Fibroblast of lung (primary cell): ENCODE data around the gene MCM8. TPM values are rescaled to one million over a fixed set of nuclear protein-coding genes. Genes with fewer than 3 reads are reported as not detected.

Experiments used
- DNase-seq, 2 donors: peaks; one replicate each; pipeline versions ENCODE4 v3.0.0 to v3.0.0-alpha.2; 2010; ENCODE audit warnings: low read depth in 2 of 2
- H2AFZ ChIP-seq: 2 replicates; pipeline ENCODE4 v1.5.1; 2012; ENCODE audit warnings: low read length, control low read depth, inconsistent platforms
- H3K27ac ChIP-seq: 2 replicates; pipeline ENCODE4 v1.5.1; 2011; ENCODE audit warnings: low read length, control low read depth; ENCODE audit not compliant: insufficient read depth
- H3K27me3 ChIP-seq: 2 replicates; pipeline ENCODE4 v1.5.1; 2011; ENCODE audit warnings: mild to moderate bottlenecking, low read length; ENCODE audit not compliant: control insufficient read depth, insufficient read depth
- H3K36me3 ChIP-seq: 2 replicates; pipeline ENCODE4 v1.5.1; 2011; ENCODE audit warnings: low read length; ENCODE audit not compliant: control insufficient read depth, insufficient read depth
- H3K4me1 ChIP-seq: 2 replicates; pipeline ENCODE4 v1.5.1; 2011; ENCODE audit warnings: low read length; ENCODE audit not compliant: control insufficient read depth, insufficient read depth; ENCODE audit errors: extremely low read depth
- H3K4me2 ChIP-seq: 2 replicates; pipeline ENCODE4 v1.5.1; 2011; ENCODE audit warnings: low read length, control low read depth; ENCODE audit not compliant: insufficient read depth; ENCODE audit errors: extremely low read depth
- H3K4me3 ChIP-seq, 4 experiments: fragments of 200-600 bp in 1 of 4; sonication (generic) in 1 of 4; replicated peaks in 1 of 4; 2 replicates each; pipeline ENCODE4 v1.5.1; 2011 to 2016; ENCODE audit warnings: low read length in 4 of 4, low read depth in 3 of 4, mild to moderate bottlenecking in 3 of 4, control low read depth in 2 of 4, inconsistent platforms in 1 of 4, mixed read lengths in 1 of 4; ENCODE audit not compliant: insufficient read depth in 1 of 4; ENCODE audit errors: control extremely low read depth in 1 of 4
- H3K79me2 ChIP-seq: 2 replicates; pipeline ENCODE4 v1.5.1; 2012; ENCODE audit warnings: mild to moderate bottlenecking, low read length, inconsistent platforms; ENCODE audit not compliant: control insufficient read depth, insufficient read depth
- H3K9ac ChIP-seq: 2 replicates; pipeline ENCODE4 v1.5.1; 2011; ENCODE audit warnings: mild to moderate bottlenecking, low read length, control low read depth; ENCODE audit not compliant: insufficient read depth
- H3K9me3 ChIP-seq: 2 replicates; pipeline ENCODE4 v1.5.1; 2012; ENCODE audit warnings: low read depth, low read length; ENCODE audit not compliant: control insufficient read depth, insufficient read depth
- H4K20me1 ChIP-seq: 2 replicates; pipeline ENCODE4 v1.5.1; 2011; ENCODE audit warnings: low read length; ENCODE audit not compliant: control insufficient read depth, insufficient read depth; ENCODE audit errors: extremely low read depth
- EZH2 ChIP-seq: IDR thresholded peaks from 2 replicates; pipeline ENCODE4 v1.5.1; 2012; ENCODE audit warnings: low read length, control low read depth, mild to moderate bottlenecking; ENCODE audit errors: missing control alignments
- polyA minus RNA-seq: library from RNA; depleted of rRNA, polyadenylated mRNA; stranded (reverse); fragments of >200 nt; gene quantifications from 2 replicates; pipeline ENCODE4 v1.2.3, GENCODE V29; 2011; ENCODE audit warnings: low replicate concordance
- polyA plus RNA-seq, 2 donors: library from polyadenylated mRNA; depleted of rRNA in 1 of 2; stranded (reverse) in 1 of 2; unstranded in 1 of 2; fragments of >200 nt; gene quantifications; 2 replicates each; pipeline ENCODE4 v1.2.1, GENCODE V29; 2011 to 2012; ENCODE audit warnings: missing spikeins in 1 of 2
- total RNA-seq: library from RNA; depleted of rRNA; stranded (reverse); fragments of >200 nt; gene quantifications from 2 replicates; pipeline ENCODE4 v1.2.1, GENCODE V29; 2014
- TF ChIP-seq, protein P1 (sequence below), 2 donors: IDR thresholded peaks in 1 of 2; conservative IDR thresholded peaks in 1 of 2; 1 replicate in 1 of 2; 2 replicates in 1 of 2; pipeline ENCODE4 v1.5.1; 2011 to 2012; ENCODE audit warnings: low read length in 2 of 2, control low read depth in 1 of 2, inconsistent platforms in 1 of 2, low read depth in 1 of 2, mild to moderate bottlenecking in 1 of 2

The MCM8 gene
- total RNA-seq, result 3.1 and 5.4 TPM in 2 replicates
- 4.8 and 8.8 TPM in 2 replicates for polyA plus RNA-seq
- 4.1 and 7.5 TPM in 2 replicates for polyA plus RNA-seq (2012)
- 0.90 and 2.0 TPM in 2 replicates for polyA minus RNA-seq

GRCh38 chr20:5950271-5951031, at the start of gene MCM8, which contains the start of gene TRMT6:
TSS of gene MCM8 (plus strand) at chr20:5950652. CDS start at chr20:5952016, 1,364 bp downstream.
TSS of gene TRMT6 (minus strand) at chr20:5950533. CDS start at chr20:5950405, 128 bp downstream.
- Histone ChIP-seq H3K36me3 (peaks cover 2% of the 10 kb centered on the region), H3K4me2 (peak within 1 kb of the TSS; percentile 98), H3K79me2 (peaks cover 33% of the 10 kb centered on the region), H3K9me3 (no peaks in the 10 kb centered on the region), H2AFZ (peak within 1 kb of the TSS; percentile 95), H3K4me3 (peak within 1 kb of the TSS; percentile 56 to 92 (median 84)), H3K9ac (peak within 1 kb of the TSS; percentile 71), H3K27ac (peak within 1 kb of the TSS; percentile 80), H3K27me3 (no peaks in the 10 kb centered on the region), H3K4me1 (peaks cover 5% of the 10 kb centered on the region), H4K20me1 (no peaks in the 10 kb centered on the region)
- TF ChIP-seq EZH2, result no peak
- TF ChIP-seq, protein P1, sequence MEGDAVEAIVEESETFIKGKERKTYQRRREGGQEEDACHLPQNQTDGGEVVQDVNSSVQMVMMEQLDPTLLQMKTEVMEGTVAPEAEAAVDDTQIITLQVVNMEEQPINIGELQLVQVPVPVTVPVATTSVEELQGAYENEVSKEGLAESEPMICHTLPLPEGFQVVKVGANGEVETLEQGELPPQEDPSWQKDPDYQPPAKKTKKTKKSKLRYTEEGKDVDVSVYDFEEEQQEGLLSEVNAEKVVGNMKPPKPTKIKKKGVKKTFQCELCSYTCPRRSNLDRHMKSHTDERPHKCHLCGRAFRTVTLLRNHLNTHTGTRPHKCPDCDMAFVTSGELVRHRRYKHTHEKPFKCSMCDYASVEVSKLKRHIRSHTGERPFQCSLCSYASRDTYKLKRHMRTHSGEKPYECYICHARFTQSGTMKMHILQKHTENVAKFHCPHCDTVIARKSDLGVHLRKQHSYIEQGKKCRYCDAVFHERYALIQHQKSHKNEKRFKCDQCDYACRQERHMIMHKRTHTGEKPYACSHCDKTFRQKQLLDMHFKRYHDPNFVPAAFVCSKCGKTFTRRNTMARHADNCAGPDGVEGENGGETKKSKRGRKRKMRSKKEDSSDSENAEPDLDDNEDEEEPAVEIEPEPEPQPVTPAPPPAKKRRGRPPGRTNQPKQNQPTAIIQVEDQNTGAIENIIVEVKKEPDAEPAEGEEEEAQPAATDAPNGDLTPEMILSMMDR (conservative IDR thresholded peaks at IDR 0.05 in 1 of 2, IDR thresholded peaks at IDR 0.05 in 1 of 2; ENCODE audit: low read depth in 1 of 2, low read length in 2 of 2), result no peak
- DNase-seq, result peak; percentile 94 to 97

DNA sequence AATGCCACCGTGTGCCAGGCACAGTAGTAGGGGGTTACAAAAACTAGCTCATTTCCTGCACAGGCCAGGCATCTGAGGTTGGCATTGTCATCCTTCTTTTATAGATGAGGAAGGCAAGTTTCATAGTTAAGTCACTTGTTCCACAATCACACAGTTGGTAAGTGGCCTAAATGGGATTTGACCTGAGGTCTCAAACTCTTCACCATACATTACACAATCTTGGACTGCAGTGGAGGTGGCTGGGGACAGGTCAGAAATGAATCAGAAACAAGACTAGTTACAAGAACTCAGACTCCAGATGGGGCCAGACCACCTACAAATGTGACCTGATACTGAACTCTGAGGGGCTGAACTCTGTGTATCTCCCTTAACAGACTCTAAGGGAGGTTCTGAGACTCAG, 49.5 kb upstream of the MCM8 start:
- Histone ChIP-seq H2AFZ (no peak overlapping the region), H4K20me1 (no peaks in the 10 kb centered on the region), H3K4me3 (no peak overlapping the region), H3K4me1 (no peaks in the 10 kb centered on the region), H3K9me3 (no peaks in the 10 kb centered on the region), H3K79me2 (no peaks in the 10 kb centered on the region), H3K36me3 (no peaks in the 10 kb centered on the region), H3K27ac (no peak overlapping the region), H3K9ac (no peak overlapping the region), H3K27me3 (peaks cover 6% of the 10 kb centered on the region), H3K4me2 (no peak overlapping the region)
- TF ChIP-seq, protein P1 (conservative IDR thresholded peaks at IDR 0.05 in 1 of 2, IDR thresholded peaks at IDR 0.05 in 1 of 2; ENCODE audit: low read depth in 1 of 2, low read length in 2 of 2), result no peak
- TF ChIP-seq EZH2, result no peak
- DNase-seq, result no peak

DNA sequence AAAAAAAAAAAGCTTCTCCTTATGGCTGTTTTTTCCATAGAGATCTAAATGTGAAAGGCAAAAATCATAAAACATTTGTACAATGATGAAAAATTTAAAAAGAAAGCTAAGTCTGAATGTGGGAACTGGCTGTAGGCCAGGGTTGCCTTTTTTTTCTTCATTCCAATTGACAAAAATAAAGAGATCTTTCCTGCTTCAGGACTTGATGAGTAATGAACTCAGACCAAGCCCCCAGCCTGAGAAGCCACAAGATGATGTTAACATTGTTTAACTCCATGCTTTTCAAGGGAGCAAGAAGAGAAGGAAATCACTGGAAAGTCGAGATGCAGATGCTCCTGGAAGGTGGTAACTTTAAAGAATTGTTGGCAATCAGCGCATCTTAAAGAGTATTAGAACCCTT, 41.5 kb upstream of the MCM8 start:
- H3K4me1 ChIP-seq, result peaks cover 3% of the 10 kb centered on the region
- no peak overlapping the region for H2AFZ ChIP-seq
- H3K9ac ChIP-seq, result no peak overlapping the region
- no peak for TF ChIP-seq EZH2
- TF ChIP-seq, protein P1 (conservative IDR thresholded peaks at IDR 0.05 in 1 of 2, IDR thresholded peaks at IDR 0.05 in 1 of 2; ENCODE audit: low read depth in 1 of 2, low read length in 2 of 2), result no peak
- no peaks in the 10 kb centered on the region for H4K20me1 ChIP-seq
- no peaks in the 10 kb centered on the region for H3K9me3 ChIP-seq
- no peaks in the 10 kb centered on the region for H3K36me3 ChIP-seq
- no peak overlapping the region for H3K27ac ChIP-seq
- H3K4me2 ChIP-seq, result no peak overlapping the region
- peaks cover 2% of the 10 kb centered on the region for H3K27me3 ChIP-seq
- peak in 1 of 2 donors; percentile 41 for DNase-seq
- H3K79me2 ChIP-seq, result no peaks in the 10 kb centered on the region
- H3K4me3 ChIP-seq, result no peak overlapping the region
